GM10266 (cell line): ENCODE measurements around the gene HBEGF.
A peak's percentile ranks its signal among the peaks of the same experiment; 100 is the strongest.

Source experiments
- DNase-seq: peaks from one replicate; pipeline ENCODE4 v3.0.0; 2012; ENCODE audit errors: extremely low spot score
- CTCF ChIP-seq: IDR thresholded peaks from 2 replicates; pipeline ENCODE4 v1.5.1; 2012; ENCODE audit warnings: mild to moderate bottlenecking, low read depth; ENCODE audit not compliant: control insufficient read depth, insufficient read depth; ENCODE audit errors: missing control alignments

The HBEGF gene

DNA sequence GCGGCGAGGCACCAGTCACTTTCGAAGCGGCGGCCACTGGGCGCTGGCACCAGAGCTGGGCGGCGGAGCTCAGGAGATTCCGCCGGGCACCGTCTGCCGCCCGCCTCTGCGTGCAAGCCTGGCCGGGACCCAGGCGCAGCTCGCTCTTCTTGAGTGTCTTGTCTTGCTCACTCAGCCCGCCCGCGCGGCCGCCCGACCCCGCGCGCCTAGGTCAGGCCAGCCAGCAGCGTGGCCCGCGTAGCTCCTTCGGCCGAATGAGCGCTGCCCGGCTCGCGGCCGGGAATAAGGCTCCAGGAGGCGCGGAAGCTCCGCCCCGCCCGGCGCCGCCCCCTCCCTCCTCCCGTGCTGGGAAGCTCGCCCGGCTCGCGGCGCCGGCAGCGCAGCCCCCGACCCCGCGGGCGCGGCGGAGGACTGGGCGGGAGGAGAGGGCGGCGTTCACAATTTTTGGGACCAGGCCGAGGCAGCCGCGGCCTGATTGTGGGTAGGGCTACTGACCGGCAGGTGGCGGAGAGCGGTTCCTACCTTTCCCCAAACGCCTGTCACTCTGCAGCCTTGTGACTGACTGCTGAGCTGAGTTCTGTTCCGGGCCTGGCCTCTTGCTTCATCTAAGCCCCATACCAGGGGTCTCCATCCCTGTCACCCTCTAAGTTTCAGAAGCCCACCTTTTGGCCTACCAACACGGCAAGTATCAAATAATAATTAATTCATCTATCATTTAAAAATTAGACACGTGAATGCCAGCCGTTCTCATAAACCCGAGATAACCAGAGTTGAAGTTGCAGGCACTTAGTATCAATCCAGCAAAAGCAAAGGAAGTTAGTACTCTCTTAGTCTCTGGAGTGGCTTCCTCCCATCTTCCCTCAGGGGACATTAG is at the start of gene HBEGF:
HBEGF (minus strand) TSS at position 256 of the 874 bp plus-strand sequence. CDS start 275 bp downstream, outside the sequence.
- DNase-seq, result peak; percentile 80
- TF ChIP-seq CTCF, result peak; percentile 62

GRCh38 chr5:140393738-140394137 is 47.3 kb upstream of the HBEGF start:
- no peak for DNase-seq
- TF ChIP-seq CTCF, result no peak

DNA sequence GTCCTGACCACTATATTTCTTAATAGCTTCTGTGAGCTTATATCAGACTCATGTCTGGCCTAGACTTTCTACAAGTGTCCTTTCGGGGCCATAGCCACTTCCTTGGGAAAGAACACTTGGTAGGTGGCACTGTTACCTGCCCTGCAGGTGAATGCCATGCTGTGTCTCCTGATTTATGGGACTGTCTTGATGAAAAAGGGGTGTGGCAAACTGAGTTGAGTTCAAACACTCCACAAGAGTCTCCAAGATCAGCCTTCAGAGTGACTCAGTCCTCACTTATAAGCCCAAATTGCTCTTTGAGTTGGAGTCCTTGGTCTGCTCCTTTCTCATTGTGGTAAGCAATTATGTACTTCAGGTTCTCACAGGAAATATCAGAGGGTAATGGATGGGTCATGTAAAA is 45.3 kb upstream of the HBEGF start:
- TF ChIP-seq CTCF, result no peak
- DNase-seq, result no peak

GRCh38 chr5:140391312-140391711 is 44.9 kb upstream of the HBEGF start:
- no peak for TF ChIP-seq CTCF
- DNase-seq, result no peak

DNA sequence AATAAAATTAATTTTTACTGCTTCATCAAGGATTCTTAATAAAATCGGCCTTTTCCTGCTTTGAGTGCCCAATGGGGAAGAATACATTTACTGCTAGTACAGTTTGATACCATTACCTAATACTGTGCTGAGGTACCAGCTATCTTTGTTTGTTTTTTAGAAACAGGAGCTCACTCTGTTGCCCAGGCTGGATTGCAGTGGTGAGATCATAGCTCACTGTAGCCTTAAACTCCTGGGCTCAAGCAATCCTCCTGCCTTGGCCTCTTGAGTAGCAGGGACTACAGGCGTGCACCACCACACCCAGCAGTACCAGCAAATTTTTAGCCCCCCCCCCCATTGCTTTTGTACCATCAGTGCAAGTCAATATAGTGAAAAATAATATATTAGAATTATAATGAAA is 41.6 kb upstream of the HBEGF start:
- TF ChIP-seq CTCF, result no peak

GRCh38 chr5:140383300-140383699 is 36.9 kb upstream of the HBEGF start:
- no peak for DNase-seq
- TF ChIP-seq CTCF, result no peak

More for the DNA sequence above, 41.6 kb upstream of the HBEGF start:
- DNase-seq, result no peak

- no peak for DNase-seq
- no peak for TF ChIP-seq CTCF
Observed at GRCh38 chr5:140382866-140383265, 36.5 kb upstream of the HBEGF start.
